Activated CD4-positive, alpha-beta T cell treated with anti-CD3 and anti-CD28 coated beads for 4 hours (primary cell): ENCODE data around the gene KLHL30.
"Not testable (repeated sequence)": the region's sequence is repeated elsewhere in the genome, so short reads cannot be mapped to it uniquely, and the experiment has no call there.

Experiments
- DNase-seq, 2 donors: peaks; one replicate each; pipeline ENCODE4 v3.0.0-alpha.2; 2020

Gene KLHL30

GRCh38 chr2:238101891-238102841 lies 36.3 kb upstream of the KLHL30 start:
- no peak for DNase-seq

GRCh38 chr2:238102865-238103264 lies 35.6 kb upstream of the KLHL30 start:
- DNase-seq = no peak

- DNase-seq = no peak
Observed at GRCh38 chr2:238103465-238104225, 34.8 kb upstream of the KLHL30 start.

- no peak for DNase-seq
Observed at GRCh38 chr2:238104226-238104690, 34.2 kb upstream of the KLHL30 start.

GRCh38 chr2:238104691-238105371 lies 33.6 kb upstream of the KLHL30 start:
- no peak for DNase-seq

- no peak for DNase-seq
Observed at GRCh38 chr2:238105506-238106338, 32.7 kb upstream of the KLHL30 start.

- no peak for DNase-seq
Observed at GRCh38 chr2:238106339-238106697, 32.1 kb upstream of the KLHL30 start.

GRCh38 chr2:238106698-238107524 lies 31.6 kb upstream of the KLHL30 start:
- no peak for DNase-seq

- DNase-seq = no peak
Observed at GRCh38 chr2:238107525-238108422, 30.7 kb upstream of the KLHL30 start.

GRCh38 chr2:238108423-238109183 lies 29.9 kb upstream of the KLHL30 start:
- no peak for DNase-seq

- DNase-seq = no peak
Observed at GRCh38 chr2:238113611-238114010, 24.9 kb upstream of the KLHL30 start.

GRCh38 chr2:238114331-238114841 lies 24.1 kb upstream of the KLHL30 start:
- no peak for DNase-seq

- DNase-seq = no peak
Observed at GRCh38 chr2:238114851-238115660, 23.4 kb upstream of the KLHL30 start.

GRCh38 chr2:238115709-238116108 lies 22.8 kb upstream of the KLHL30 start:
- DNase-seq = not testable (repeated sequence)

- no peak for DNase-seq
Observed at GRCh38 chr2:238116298-238117198, 21.9 kb upstream of the KLHL30 start.

GRCh38 chr2:238117199-238118154 lies 21.0 kb upstream of the KLHL30 start:
- DNase-seq = no peak
